GM18508 (cell line): Measurements from ENCODE around the gene TPR.

Experiments
- ATAC-seq: cut with Tn5 transposase; IDR thresholded peaks from one replicate; pipeline ENCODE4 v1.9.1; 2021; ENCODE audit warnings: moderate number of reproducible peaks; ENCODE audit not compliant: insufficient read depth, unreplicated experiment

The TPR gene

DNA sequence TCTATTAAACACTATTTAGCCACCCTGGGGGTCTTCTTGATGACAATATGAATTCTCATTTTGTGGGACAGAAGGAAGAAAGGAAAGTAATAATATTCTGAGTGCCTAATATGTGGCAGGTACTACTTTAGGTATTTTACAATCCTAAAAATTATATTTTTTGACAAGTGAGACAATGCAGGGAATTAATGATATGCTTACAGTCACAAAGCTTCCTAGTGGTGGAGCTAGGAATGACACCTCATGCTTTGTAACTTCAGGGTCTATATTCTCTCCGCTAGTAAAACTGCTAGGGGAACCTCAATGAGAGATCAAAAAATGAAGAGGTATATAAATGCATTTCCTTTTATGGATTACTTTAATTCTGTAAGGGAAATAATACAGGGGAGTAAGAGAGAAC is 44.3 kb downstream of the TPR start:
- ATAC-seq, result no peak

DNA sequence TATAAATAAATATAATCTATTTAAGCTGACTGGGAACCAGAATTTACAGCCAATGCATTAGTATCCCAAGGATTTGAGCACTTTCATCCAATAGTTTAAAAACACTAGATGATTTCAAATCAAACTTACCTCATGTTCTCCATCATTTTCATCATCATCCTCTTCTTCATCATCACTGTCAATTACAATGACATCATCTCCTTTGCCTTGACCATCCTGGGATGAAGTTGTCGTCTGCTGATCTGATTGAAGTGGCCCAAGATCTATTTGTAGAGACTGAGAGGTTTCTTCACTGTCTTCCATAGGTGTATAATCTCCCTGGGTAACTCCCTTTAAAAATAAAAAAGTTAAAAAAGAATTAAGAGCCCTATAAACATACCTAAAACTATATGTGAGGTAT is 47.7 kb downstream of the TPR start:
- ATAC-seq, result no peak

DNA sequence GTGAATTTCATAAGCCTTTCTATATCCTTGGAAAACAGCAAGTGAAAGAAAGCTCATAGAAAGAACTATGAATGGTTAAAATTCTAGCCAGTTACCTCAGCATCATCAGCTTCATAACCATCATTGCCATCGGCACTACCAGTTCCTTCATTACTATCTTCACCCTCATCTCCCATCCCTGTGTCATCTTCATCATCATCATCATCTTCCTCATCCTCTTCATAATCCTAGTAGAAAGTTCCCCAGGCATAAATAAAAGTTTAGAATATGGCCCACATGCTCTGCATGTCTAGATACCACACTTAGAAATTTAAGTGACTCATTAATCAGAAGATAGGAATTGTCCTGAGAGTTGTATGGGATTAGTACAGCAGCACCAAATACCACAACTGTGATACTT is 49.0 kb downstream of the TPR start:
- ATAC-seq, result no peak

DNA sequence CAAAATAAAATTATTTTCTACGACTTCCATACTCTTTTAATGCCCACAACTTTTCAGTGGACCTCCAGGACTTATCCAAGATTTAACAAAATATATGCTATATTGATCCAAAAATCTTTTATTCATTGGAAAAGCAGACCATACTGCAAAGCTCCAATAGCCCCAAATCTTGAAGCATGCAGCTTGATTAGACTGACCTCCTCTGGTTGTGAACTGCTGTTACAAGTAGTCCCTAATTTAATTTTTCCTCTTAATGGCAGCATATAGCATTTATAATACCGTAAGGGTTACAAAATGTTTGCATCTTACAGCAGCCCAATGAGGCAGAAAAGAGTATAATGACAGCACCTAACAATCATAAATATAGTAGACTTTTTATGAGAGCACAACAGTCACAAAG is 49.8 kb downstream of the TPR start:
- ATAC-seq, result no peak

DNA sequence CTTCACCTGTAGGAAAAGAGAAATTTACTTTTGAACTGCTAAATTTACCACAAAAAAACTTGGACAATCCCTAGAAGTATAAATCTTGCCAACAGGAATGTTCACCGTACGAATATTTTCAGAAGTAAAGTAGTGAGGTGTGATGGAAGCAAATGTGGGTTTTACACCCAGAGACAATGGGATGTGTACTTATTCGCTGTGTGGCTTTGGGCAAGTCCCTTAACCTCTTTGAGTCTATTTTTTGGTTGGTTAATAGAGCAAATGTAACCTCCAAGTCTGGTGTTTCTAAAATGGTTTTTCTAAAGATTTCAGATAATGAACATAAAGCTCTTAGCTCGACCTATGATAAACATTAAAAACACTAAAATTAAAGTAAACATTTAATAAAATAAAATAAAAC is 51.2 kb downstream of the TPR start:
- no peak for ATAC-seq

DNA sequence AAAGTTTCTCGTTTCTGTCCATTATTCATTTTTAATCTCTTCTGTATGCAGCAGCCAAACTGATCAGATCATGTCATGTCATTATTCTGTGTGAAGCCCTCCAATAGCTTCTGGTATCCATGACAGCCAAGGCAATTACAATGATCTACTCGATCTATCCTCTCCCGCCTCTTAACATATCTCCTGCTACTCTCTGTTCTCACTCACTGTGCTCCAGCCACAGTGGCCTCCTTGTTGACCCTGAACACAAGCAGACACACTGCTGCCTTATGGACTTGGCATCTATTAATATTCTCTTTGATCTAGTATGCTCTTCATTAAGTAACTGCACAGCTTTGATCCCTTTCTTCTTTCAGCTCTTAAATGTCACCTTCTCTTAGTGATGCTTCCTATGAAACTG is 59.5 kb downstream of the TPR start:
- ATAC-seq, result no peak

DNA sequence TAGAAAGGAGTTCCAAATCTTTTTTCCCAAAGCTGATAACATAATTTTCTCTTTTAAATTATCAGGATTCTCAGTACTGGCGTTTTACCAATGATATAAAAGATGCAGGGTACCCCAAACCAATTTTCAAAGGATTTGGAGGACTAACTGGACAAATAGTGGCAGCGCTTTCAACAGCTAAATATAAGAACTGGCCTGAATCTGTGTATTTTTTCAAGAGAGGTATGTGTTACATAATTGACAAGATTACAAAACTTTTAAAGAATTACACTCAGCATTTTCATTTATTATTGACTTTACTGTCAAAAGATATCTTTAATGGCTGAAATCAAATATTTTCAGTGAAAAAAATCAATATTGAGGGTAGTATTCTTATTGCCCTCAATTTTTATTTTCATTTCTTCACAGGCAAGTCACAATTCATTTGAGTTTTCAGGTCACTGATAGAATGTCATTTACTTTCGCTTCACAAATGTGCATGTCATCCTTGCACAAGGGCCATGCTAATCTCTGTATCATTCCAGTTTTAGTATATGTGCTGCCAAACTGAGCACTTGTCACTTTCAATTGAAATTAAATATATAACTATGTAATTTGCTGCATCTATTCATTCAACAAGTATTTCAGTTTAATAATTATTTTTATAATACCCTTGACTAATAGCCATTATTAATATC is 63.5 kb downstream of the TPR start:
- no peak for ATAC-seq

GRCh38 chr1:186310307-186310706 is 64.7 kb downstream of the TPR start:
- no peak for ATAC-seq

- no peak for ATAC-seq
Measured at GRCh38 chr1:186308264-186309060, 66.6 kb downstream of the TPR start.

DNA sequence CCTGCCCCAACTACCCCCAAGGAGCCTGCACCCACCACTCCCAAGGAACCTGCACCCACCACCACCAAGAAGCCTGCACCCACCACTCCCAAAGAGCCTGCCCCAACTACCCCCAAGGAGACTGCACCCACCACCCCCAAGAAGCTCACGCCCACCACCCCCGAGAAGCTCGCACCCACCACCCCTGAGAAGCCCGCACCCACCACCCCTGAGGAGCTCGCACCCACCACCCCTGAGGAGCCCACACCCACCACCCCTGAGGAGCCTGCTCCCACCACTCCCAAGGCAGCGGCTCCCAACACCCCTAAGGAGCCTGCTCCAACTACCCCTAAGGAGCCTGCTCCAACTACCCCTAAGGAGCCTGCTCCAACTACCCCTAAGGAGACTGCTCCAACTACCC is 67.6 kb downstream of the TPR start:
- no peak for ATAC-seq

- ATAC-seq, result no peak
Measured at GRCh38 chr1:186306533-186306932, 68.5 kb downstream of the TPR start.

DNA sequence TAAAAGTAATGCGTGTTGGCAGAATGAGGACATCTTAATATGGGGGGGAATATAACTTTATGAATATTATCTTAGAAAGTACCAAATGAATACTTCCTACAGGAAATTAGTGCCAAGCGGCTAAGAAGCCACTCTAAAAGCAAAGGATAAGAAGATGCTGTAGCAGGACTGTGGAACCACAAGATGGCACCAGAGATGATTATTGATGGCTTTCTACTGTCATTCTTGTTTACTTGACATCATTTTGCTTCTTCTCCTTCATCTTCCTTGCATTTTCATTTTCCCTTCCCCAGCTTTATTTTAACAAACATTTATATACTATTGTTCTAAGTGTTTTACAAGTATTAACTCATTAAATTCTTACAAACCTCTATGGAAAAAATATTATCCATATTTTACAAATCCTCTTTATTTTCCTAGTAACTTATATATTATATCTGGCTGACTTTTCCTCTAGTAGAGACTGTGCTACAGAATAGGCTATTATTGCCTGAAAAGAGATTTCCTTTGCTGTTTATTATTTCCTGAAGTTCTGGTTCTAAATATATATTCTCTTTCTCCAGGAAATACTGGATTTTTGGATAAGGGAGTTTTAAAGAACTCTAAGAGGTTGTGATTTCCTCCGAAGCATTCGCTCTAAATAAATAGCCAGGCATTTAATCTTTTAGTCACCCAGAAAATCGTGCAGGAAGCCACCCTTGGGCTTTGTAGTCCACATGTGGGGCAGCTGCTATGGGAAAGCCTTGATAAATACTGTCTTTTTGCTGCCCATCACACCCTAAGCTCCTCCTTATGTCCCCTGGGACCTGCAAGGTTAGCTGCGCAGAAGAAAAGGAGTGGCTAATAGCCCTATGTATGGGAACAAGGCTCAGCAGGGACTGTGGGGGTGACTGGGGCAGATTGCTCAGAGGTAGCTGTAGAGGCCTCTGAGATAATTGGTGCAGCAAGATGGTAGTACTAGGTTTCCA is 69.8 kb downstream of the TPR start:
- no peak for ATAC-seq

DNA sequence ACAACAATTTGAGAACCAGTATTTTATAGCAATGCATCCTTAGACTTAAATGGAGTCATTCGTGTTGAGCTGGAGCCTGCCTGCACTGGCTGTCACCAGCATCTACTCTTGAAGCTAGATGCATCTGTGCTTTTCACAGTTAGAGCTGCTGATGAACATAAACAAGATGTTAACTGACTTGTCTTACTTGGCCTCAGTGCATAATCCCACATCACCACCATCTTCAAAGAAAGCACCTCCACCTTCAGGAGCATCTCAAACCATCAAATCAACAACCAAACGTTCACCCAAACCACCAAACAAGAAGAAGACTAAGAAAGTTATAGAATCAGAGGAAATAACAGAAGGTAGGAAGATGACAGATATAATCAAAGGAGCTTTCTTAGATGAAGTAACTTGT is 71.1 kb downstream of the TPR start:
- no peak for ATAC-seq

- no peak for ATAC-seq
Measured at GRCh38 chr1:186302381-186302920, 72.6 kb downstream of the TPR start.

- no peak for ATAC-seq
Measured at GRCh38 chr1:186301448-186301847, 73.6 kb downstream of the TPR start.

DNA sequence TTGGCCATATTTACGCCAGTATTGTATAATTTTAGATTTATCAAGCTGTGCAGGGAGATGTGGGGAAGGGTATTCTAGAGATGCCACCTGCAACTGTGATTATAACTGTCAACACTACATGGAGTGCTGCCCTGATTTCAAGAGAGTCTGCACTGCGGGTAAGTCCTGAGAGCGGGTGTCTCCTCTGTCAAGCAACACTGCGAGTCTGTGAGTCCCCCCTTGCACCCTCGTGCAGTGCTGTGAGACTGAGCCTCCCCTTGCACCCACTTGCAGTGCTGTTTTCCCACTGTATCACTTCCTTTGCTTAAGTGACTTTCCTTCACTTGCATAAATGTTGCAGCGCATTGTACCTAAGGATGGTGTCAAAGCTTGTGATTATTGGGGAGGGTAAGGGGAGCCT is 75.0 kb downstream of the TPR start:
- ATAC-seq, result no peak

DNA sequence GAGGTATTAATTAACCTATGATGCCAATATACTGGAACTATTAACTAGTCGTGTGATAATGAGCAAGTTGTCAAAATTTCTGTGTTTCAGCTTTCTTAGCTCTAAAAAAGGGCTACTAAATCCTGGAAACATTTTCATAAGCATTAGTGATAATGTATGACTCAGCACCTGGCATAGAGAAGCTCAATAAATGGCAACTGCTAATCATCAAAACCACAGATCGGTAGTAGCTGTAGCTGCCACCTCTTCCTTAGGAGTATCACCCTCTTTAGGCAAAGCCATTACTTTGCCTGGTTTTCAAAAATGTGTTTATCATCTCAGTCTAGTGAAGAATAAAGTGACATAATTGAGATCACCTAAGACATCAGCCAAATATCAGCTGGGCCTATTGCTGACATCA is 75.5 kb downstream of the TPR start:
- no peak for ATAC-seq

GRCh38 chr1:186298851-186299250 is 76.2 kb downstream of the TPR start:
- no peak for ATAC-seq

DNA sequence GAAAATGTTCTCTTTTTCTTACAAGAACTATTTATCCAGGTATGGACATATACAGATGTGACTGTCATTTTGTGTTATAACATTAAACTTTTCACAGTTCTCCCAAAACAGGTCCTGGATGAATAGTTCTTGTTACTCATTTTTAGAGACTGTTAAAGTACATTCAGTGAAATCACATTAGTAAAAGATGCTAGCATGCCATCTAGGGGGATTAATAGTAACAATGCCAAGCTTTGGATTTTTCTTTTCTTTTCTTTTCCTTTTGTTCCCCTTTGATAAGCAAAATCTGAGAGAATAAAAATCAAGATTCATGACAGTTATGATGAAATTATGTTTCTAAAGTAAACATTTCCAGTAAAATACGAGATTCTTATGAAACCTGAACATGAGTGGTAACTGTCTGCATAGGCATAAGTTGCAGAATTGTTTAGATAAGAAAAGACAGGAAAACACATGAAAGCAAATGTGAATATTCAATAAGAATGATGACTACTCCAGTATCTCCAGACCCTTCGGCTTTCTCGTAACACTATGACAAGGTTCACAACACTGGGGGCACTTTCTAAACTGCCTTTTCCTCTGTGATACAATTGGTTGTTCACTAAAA is 77.5 kb downstream of the TPR start:
- ATAC-seq, result no peak

GRCh38 chr1:186295980-186296379 is 79.1 kb downstream of the TPR start, which contains the start of gene PRG4:
Gene PRG4 (plus strand): TSS chr1:186296279.
- no peak for ATAC-seq
